Hippocampal formation (tissue), 2 donors: Measurements from ENCODE around the gene MBD3L4.
A peak's percentile ranks its signal among the peaks of the same experiment; 100 is the strongest.
"Not testable (repeated sequence)": the region's sequence is repeated elsewhere in the genome, so short reads cannot be mapped to it uniquely, and the experiment has no call there.

ENCODE experiments used
- DNase-seq, 2 donors: peaks; one replicate each; lab custom pipeline; 2025; lab: John Stamatoyannopoulos, UW

MBD3L4 gene

DNA sequence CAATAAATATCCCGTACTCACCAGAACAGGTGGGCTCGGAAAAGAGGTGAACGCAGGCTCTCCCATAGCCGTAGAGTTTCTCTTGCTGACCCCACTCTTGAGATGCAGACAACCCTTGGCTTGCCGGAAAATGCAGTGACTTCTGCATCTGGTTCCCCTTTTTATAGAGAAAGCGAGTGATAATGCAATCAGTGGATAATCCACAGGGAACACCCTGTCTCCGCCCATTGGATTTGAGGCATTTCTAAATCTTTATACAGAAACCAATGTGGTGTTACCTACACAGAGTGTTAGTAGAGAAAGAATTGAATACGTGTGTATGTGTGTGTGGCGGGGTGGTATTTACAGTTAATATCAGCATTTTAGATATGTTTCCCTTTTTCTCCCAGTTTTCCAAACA is at the start of gene MBD3L4:
Gene MBD3L4, minus strand, starts transcription at position 101 of the 400 bp plus-strand sequence. Its CDS starts 35 bp downstream, at position 66.
- DNase-seq = not testable (repeated sequence)

DNA sequence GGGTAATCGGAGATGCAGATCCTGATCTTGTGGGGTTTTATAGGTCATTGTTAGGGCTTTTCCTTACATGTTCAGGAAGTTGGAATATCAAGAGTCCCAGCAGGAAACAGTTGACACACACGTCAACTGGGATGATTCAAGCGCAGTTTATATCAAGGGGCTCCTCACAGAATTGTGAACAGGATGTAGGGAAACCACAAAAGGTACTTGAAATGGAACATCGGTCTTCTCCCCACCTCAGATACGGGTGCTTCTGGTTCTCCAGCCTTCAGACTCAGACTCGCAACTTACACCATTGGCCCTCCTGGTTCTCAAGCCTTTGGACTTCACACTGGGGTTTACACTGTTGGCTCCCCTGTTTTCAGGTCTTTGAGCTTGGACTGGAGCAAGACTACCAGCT is 49.0 kb upstream of the MBD3L4 start:
- no peak for DNase-seq

- no peak for DNase-seq
Measured at GRCh38 chr19:7083076-7083956, 43.3 kb upstream of the MBD3L4 start.

GRCh38 chr19:7078008-7078407 is 38.0 kb upstream of the MBD3L4 start:
- no peak for DNase-seq

DNA sequence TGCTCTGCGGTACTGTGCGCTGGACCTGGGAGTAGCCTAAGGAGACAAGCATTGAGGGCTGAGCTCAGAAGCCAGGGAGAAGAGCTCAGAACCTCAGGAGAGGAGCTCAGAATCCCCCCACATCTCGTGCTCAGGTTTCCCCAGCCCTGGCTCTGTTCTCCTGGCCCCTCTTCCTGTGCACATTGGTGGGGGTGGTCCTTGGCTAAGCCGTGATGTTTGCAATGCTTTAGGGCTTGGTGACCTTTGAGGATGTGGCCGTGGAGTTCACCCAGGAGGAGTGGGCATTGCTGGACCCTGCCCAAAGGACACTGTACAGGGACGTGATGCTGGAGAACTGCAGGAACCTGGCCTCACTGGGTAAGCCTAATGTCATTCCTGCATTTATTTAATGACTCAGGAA is 36.2 kb upstream of the MBD3L4 start:
- no peak for DNase-seq

- no peak for DNase-seq
Measured at GRCh38 chr19:7074705-7075282, 34.8 kb upstream of the MBD3L4 start.

DNA sequence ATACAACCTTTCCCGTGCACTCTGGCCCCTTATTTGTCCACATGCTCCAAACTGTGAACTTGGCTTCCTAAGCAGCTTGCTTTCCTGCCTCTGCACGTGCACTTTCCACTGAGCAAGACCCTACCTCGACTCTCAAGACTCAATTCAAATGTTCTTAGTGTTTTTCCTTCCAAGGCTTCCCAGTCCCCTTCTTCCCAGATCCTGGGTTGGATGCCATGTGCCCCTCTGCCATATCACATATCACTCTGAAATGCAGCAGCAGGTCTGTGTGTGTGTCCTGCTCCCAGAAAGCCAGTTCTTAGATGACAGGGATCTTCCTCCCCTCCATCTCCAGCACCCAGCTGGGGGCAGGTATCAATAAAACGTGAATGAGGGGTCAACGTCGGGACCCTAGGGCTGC is 32.6 kb upstream of the MBD3L4 start:
- DNase-seq = no peak

DNA sequence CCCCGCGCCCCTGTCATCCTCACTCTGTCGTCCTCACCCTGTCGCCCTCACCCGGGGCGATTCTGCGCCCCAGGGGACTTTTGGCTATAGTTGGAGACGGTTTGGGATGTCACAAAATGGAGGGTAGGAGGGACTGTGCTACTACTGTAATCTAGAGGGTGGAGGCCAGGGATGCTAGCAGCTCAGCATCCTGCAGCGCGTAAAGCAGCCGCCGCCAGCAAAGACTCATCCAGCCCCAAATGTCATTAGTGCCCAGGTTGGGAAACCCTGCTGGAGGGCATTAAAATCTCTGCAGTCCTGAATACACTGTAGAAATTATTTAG is 29.9 kb upstream of the MBD3L4 start:
- no peak for DNase-seq

DNA sequence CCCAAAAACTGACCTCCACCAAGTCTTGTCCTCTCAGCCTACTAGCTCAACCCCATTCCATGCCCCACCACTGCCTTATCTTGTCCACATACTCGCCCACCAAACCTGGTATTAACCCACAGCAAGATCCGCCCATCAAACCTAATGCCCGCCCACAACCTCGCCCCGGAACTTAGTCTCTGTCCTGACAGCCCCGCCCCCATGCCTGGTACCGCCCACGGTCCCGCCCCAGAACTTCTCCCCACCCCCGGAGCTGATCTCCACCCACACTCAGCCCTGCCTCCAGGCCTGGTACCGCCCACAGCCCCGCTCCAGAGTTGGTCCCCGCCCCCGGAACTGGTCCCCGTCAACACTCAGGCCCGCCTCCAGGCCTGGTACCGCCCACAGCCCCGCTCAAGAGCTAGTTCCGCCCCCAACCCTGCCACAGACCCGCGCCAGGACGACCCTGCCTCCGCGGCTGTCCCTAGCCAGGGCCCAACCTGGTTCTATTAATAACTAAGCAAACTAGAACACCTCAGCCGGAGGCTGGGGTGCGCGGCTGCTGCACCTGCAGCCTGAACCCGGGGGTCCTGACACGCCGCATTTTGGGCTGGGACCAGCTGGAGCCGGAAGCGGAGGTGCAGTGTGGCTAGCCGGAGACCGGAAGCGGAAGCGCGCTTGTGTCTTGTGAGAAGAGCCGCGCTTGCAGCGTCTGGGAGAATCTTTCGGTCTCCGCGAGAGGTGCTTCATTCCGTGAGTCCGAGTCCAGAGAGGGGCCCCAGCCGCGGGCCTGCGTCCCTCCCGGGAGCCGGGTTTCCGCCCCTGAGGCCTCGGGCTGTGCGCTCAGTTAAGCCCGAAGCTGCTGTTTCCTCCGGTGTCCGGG is 29.3 kb upstream of the MBD3L4 start, which contains the start of gene ZNF557:
Gene ZNF557, plus strand, starts transcription at position 662 of the 862 bp plus-strand sequence. CDS start 5,372 bp downstream, outside the sequence.
- DNase-seq = peak; percentile 96 to 98

- no peak for DNase-seq
Measured at GRCh38 chr19:7068599-7068998, 28.6 kb upstream of the MBD3L4 start.

DNA sequence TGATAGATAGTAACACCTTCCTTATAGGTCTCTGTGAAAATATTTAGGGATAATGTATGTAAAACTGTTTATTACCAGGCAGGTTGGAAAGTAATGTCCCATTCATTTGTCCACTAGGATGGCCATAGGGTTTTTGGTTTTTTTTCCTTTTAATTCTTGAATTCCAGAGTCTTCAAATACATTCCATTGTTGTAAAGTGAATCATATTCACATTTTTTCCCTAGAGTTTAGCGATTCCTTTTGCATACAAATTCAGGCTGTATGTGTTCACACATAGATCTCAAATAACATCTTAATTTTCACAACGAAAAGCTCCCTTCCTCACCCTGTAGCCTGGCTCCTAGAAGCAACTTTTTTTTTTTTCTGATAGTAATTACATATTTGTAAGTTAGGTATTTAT is 27.7 kb upstream of the MBD3L4 start:
- no peak for DNase-seq

GRCh38 chr19:7067122-7067521 is 27.1 kb upstream of the MBD3L4 start:
- DNase-seq = not testable (repeated sequence)

DNA sequence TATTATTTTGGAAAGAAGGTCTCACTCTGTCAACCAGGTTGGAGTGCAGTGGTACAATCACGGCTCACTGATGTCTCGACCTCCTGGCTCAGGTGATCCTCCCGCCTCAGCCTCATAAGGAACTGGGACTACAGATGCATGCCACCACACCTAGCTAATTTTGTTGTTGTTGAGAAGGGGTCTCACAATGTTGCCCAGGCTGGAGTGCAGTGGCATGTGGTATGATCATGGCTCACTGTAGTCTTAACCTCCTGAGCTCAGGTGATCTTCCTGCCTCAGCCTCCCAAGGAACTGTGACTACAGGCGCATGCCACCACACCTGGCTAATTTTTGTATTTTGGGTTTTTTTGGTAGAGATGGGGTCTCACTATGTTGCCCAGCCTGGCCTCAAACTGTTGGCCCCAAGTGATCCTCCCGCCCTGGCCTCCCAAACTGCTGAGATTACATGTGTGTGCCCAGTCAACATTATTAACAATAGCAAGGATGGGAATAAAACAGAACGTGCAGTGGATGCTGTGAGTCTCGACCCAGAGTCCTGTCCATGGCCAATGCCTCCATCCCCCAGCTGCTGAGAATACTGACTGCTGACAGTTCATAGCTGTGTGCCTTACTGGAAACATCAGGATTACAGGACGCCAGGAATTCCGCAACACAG is 23.9 kb upstream of the MBD3L4 start:
- DNase-seq = no peak

DNA sequence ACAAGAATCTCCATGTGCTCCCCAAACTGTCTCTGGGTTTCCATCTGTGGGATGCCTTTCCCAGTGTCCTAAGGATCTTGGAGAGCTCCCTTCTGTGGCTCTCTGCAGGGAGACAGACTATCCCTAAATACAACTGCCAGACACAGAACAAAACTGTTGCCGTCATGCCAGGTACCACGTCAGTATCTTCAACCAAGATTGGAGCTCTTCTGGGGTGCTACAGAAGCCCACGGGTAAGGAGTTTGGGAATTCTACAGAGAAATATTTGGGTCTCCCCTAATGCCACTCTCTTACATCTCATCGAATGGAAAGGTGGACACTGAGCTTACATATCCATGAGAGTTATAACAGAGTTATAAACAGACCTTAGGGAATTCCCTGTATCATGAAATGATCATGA is 23.4 kb upstream of the MBD3L4 start:
- no peak for DNase-seq

- DNase-seq = not testable (repeated sequence)
Measured at GRCh38 chr19:7059977-7060376, 20.0 kb upstream of the MBD3L4 start.

GRCh38 chr19:7058576-7058975 is 18.6 kb upstream of the MBD3L4 start, which contains the start of gene MBD3L3:
Gene MBD3L3, minus strand, starts transcription at chr19:7058676. Its CDS starts 71 bp downstream, at chr19:7058605.
- DNase-seq = not testable (repeated sequence)

DNA sequence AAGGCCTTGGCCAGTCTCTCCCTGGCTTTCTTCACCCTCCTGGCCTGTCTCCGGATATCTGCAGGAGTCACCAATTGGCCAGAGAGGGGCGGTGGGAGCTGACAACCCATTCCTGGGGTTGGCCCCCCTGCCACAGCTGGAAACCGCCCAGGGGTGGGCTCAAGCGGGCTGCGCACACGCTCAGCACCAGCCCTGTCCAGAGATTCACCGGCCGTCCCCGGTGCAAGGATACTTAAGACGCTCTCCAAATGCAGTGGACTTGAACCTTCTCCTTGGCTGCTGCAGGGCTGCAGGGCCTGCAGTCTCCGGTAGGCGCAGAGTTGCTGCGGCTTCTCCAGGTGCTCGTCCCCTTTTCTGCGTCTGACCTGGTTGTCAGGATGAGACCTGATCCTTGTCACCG is 16.4 kb upstream of the MBD3L4 start:
- not testable (repeated sequence) for DNase-seq

DNA sequence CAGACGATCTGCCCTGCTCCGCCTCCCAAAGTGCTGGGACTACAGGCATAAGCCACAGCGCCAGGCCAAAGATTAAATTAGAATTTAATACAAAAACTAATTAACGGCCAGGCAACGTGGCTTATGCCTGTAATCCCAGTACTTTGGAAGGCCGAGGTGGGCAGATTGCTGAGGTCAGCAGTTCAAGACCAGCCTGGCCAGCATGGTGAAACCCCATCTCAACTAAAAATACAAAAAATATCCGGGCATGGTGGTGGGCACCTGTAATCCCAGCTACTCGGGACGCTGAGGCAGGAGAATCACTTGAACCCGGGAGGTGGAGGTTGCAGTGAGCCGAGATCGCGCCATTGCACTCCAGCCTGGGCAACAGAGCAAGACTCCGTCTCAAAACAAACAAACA is 15.7 kb upstream of the MBD3L4 start:
- not testable (repeated sequence) for DNase-seq

DNA sequence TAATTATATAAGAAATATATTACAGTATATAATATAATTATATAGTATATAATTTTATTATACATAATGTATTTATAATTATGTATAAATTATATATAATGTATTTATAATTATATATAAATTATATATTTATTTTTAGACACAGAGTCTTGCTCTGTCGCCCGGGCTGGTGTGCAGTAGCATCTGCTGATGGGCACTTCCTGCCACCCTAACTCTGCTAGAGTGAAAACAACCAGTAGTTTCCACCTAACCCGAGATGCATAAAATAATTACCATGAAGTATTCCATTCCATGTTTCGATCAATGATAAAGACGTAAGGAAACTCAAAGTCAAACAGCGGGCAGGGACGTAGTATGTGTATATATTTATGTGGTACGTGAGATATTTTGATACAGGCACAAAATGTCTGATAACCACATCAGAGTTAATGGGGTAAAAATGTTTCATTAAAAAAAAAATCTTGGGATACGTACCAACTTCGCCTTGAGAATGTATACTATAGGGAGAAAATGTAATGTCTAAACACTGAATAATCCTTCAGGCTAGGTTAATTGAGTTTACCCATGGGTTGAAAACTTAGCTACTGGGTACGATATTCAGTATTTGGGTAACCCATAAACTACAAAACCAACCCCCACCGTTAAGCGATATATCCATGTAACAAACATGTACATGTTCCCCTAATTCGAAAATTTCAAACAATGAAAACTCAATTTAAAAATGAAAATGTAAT is 14.8 kb upstream of the MBD3L4 start:
- DNase-seq = not testable (repeated sequence)

GRCh38 chr19:7052896-7053295 is 12.9 kb upstream of the MBD3L4 start:
- not testable (repeated sequence) for DNase-seq

DNA sequence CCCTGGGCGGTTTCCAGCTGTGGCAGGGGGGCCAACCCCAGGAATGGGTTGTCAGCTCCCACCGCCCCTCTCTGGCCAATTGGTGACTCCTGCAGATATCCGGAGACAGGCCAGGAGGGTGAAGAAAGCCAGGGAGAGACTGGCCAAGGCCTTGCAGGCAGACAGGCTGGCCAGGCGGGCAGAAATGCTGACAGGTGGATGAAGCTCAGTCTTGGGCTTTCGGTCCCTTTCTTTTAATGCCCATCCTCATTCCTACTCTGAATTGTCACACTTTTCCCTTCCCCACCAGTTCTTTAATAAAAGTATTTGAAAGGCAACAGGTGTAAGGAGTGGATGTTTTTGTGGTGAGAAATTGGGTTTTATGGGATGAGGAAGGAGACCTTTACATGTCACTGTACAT is 11.4 kb upstream of the MBD3L4 start:
- DNase-seq = not testable (repeated sequence)
